Parathyroid adenoma (tissue), 2 donors: ENCODE data around the gene TGM2.

Source experiments
- H2AFZ ChIP-seq: fragments of 300-600 bp; sonication (generic); one replicate; pipeline ENCODE4 v1.7.0; 2017; ENCODE audit warnings: antibody characterized with exemption, mild to moderate bottlenecking
- H3K27ac ChIP-seq: fragments of 300-600 bp; sonication (generic); one replicate; pipeline ENCODE4 v1.7.0; 2017
- H3K27me3 ChIP-seq: fragments of 300-600 bp; sonication (generic); one replicate; pipeline ENCODE4 v1.7.0; 2017; ENCODE audit warnings: low read length; ENCODE audit not compliant: control insufficient read depth, insufficient read depth
- H3K36me3 ChIP-seq: fragments of 300-600 bp; sonication (generic); one replicate; pipeline ENCODE4 v1.7.0; 2017; ENCODE audit warnings: low read length; ENCODE audit not compliant: control insufficient read depth, insufficient read depth
- H3K4me1 ChIP-seq: fragments of 300-600 bp; sonication (generic); one replicate; pipeline ENCODE4 v1.7.0; 2017; ENCODE audit warnings: control low read depth
- H3K4me2 ChIP-seq: fragments of 300-600 bp; sonication (generic); one replicate; pipeline ENCODE4 v1.7.0; 2017; ENCODE audit warnings: low read length
- H3K4me3 ChIP-seq: fragments of 300-600 bp; sonication (generic); one replicate; pipeline ENCODE4 v1.7.0; 2017; ENCODE audit warnings: low read depth, low read length
- H3K79me2 ChIP-seq: fragments of 300-600 bp; sonication (generic); one replicate; pipeline ENCODE4 v1.7.0; 2017; ENCODE audit warnings: control low read depth
- H3K9ac ChIP-seq: fragments of 300-600 bp; sonication (generic); one replicate; pipeline ENCODE4 v1.7.0; 2017; ENCODE audit warnings: mild to moderate bottlenecking
- H3K9me3 ChIP-seq: fragments of 300-600 bp; sonication (generic); one replicate; pipeline ENCODE4 v1.7.0; 2017; ENCODE audit warnings: low read length; ENCODE audit not compliant: control insufficient read depth
- CTCF ChIP-seq: fragments of 300-600 bp; sonication (generic); IDR thresholded peaks from one replicate; pipeline ENCODE4 v1.7.0; 2017; ENCODE audit warnings: antibody characterized with exemption, mild to moderate bottlenecking
- donor health status: primary hyperparathyroidism.

TGM2 gene

DNA sequence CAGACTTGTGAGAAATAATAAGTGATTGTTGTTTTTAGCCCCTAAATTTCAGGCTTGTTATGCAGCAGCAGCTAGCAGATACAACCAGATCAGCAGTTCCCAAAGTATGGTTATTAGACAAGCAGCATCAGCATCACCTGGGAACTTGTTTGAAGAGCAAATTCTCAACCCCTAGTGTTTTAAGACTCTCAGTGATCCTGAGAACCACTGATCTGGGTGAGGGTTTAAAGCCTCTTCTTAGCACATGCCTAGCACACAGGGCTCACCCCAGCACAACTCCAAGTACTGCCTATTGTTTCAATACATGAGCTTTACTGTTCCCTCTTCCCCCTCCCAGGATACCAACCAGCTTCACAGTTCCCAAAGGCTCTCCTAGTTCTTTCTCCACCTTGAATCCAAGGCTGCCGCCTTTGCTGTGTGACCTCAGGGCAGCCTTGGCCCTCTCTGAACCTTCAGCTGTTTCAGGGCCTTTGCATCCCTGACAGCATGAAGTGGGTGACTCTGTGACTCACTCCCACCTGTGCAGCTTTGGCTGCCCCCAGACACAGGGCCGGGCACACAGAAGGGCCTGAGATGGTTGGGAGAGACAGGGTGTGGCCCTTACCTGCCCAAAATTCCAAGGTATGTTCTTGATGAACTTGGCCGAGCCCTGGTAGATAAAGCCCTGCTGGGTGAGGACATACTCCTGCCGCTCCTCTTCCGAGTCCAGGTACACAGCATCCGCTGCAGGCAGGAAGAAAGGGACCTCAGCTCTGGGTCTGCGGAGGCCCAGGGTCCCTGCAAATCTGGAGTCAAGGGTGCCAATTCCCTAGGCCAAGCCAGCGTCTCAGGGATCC lies 14.5 kb downstream of the TGM2 start:
- Histone ChIP-seq H3K27me3 (no peaks in the 10 kb centered on the region), H2AFZ (no peak overlapping the region), H3K4me1 (peaks cover 6% of the 10 kb centered on the region), H3K4me3 (no peak overlapping the region), H3K79me2 (no peaks in the 10 kb centered on the region), H3K27ac (no peak overlapping the region), H3K36me3 (no peaks in the 10 kb centered on the region), H3K9me3 (no peaks in the 10 kb centered on the region), H3K4me2 (no peak overlapping the region), H3K9ac (no peak overlapping the region)
- TF ChIP-seq CTCF, result no peak

DNA sequence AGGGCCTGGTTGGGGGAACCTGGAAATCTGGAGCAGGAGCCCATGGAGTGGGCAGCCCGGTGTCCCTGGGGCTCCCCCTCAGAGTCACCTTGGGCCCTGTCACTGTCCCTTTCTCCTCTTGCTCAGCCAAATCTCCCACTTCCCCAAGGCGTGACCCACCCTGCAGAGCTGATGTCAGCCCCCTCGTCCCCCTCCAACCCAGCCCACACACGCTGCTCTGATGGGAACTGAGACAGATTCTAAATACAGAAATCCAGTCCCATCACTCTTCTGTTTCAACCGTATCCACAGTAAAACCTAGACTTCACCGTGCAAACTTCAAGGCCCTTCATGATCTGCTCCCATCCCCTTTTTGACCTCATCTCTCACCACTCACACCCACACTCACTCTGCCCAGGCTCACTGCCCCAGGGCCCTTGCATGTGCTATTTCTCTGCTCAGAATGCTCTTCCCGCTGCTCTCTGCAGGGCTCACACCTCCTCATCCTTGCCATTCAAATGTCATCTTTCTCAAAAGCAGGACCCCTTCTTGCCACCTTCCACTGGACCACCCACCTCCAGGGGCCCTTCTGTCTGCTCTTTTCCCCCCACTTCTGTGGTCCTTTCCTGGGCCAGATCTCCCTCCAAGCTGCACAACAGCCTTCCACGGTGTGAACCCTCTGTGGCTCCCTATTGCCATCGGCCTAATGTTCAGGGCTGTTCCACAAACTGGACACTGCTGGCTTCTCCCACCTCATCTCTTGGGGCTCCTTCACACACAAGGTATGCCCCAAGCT lies 16.6 kb downstream of the TGM2 start:
- Histone ChIP-seq H3K9ac (no peak overlapping the region), H2AFZ (no peak overlapping the region), H3K4me3 (no peak overlapping the region), H3K27me3 (no peaks in the 10 kb centered on the region), H3K36me3 (no peaks in the 10 kb centered on the region), H3K4me2 (no peak overlapping the region), H3K9me3 (no peaks in the 10 kb centered on the region), H3K79me2 (no peaks in the 10 kb centered on the region), H3K4me1 (peaks cover 12% of the 10 kb centered on the region), H3K27ac (no peak overlapping the region)
- no peak for TF ChIP-seq CTCF

GRCh38 chr20:38147751-38148150 lies 17.3 kb downstream of the TGM2 start:
- Histone ChIP-seq H3K36me3 (no peaks in the 10 kb centered on the region), H3K4me2 (no peak overlapping the region), H3K9me3 (no peaks in the 10 kb centered on the region), H3K4me3 (no peak overlapping the region), H3K27ac (no peak overlapping the region), H3K27me3 (no peaks in the 10 kb centered on the region), H3K9ac (no peak overlapping the region), H2AFZ (no peak overlapping the region), H3K4me1 (peaks cover 15% of the 10 kb centered on the region), H3K79me2 (no peaks in the 10 kb centered on the region)
- no peak for TF ChIP-seq CTCF

- Histone ChIP-seq H3K36me3 (no peaks in the 10 kb centered on the region), H3K79me2 (no peaks in the 10 kb centered on the region), H3K9ac (no peak overlapping the region), H3K27me3 (no peaks in the 10 kb centered on the region), H3K4me1 (peaks cover 15% of the 10 kb centered on the region), H3K9me3 (no peaks in the 10 kb centered on the region), H2AFZ (no peak overlapping the region), H3K4me2 (no peak overlapping the region), H3K4me3 (no peak overlapping the region), H3K27ac (no peak overlapping the region)
- no peak for TF ChIP-seq CTCF
Measured at GRCh38 chr20:38147163-38147562, 17.9 kb downstream of the TGM2 start.
